ENCODE measurements around the gene PPWD1. TPM values are rescaled to one million over a fixed set of nuclear protein-coding genes. Genes with fewer than 3 reads are reported as not detected.

Gene PPWD1
- 10 to 100 TPM in 3 of 4 donors, 1 to 10 TPM in 1; 9.0 to 52.1 (median 39.2) TPM for total RNA-seq

DNA sequence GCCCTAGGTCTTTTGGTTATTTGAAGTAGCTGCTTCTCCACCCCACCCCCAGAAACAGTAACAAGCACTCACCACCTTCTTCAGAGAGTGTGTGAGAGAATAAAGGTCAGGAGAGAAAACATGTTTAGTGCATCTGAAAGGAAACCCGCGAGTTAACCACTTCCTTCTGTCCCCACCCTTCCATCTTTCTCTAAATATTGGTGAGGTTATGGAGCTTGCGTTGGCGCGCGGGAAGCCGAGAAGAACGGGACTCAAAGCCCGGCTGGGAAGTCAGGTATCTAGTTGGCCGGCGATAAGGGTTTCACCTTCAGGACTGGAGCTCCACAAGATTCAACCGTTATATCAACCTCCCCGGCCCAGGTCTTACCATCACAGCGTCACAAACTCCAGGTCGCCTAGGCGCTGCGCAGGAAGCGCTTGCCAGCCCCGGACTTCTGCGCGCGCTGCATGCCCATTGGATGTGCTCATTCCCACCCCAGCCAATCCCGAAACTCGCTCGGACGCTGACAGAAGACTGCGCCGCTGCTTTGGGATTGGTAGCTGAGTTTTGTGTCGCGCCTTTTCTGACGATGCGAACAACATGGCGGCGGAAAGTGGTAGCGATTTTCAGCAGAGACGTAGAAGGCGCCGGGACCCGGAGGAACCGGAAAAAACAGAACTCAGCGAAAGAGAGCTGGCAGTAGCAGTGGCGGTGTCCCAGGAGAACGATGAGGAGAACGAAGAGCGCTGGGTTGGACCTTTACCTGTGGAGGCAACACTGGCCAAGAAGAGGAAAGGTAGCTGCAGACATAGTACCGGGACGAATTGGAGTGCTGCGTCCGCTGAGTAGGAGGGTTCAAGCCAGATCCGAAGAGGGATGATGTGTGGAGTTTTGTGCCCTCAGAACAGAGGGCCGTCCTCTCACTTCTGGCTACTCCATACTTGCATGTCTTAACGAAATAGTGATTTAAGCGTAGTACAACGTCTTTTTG, at the start of gene PPWD1, which contains the start of gene CENPK:
Gene PPWD1 (plus strand): TSS at position 566 of the 971 bp plus-strand sequence. CDS start 15 bp downstream, at position 581.
Gene CENPK (minus strand): TSS at position 438 of the 971 bp plus-strand sequence. CDS start 8,261 bp downstream, outside the sequence.
- intact Hi-C loops (cut with DNase I; ENCODE audit: low total_unique reads) (no loop called here), in situ Hi-C loops (cut with MboI; ENCODE audit: low pct_ligation_motif_present in 1 of 4, low pct_unique_long_range_greater_than_20kb in 1 of 4, low sequenced_read_pairs in 3 of 4) (no loop called here)
- peak; percentile 95 for DNase-seq
- Histone ChIP-seq H3K4me1 (peaks cover 0 to 30% (median 22%) of the 10 kb centered on the region in 4 donors), H3K4me3 (peak within 1 kb of the TSS; percentile 65 to 89 (median 76)), H3K27me3 (no peaks in the 10 kb centered on the region), H3K27ac (peak within 1 kb of the TSS; percentile 81 to 93 (median 88)), H3K36me3 (peaks cover 0 to 5% (median 2%) of the 10 kb centered on the region in 4 donors), H3K9me3 (no peaks in the 10 kb centered on the region)
- TF ChIP-seq, protein P1, sequence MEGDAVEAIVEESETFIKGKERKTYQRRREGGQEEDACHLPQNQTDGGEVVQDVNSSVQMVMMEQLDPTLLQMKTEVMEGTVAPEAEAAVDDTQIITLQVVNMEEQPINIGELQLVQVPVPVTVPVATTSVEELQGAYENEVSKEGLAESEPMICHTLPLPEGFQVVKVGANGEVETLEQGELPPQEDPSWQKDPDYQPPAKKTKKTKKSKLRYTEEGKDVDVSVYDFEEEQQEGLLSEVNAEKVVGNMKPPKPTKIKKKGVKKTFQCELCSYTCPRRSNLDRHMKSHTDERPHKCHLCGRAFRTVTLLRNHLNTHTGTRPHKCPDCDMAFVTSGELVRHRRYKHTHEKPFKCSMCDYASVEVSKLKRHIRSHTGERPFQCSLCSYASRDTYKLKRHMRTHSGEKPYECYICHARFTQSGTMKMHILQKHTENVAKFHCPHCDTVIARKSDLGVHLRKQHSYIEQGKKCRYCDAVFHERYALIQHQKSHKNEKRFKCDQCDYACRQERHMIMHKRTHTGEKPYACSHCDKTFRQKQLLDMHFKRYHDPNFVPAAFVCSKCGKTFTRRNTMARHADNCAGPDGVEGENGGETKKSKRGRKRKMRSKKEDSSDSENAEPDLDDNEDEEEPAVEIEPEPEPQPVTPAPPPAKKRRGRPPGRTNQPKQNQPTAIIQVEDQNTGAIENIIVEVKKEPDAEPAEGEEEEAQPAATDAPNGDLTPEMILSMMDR (IDR thresholded peaks at IDR 0.05) = no peak
- peak; percentile 74 for TF ChIP-seq POLR2A (IDR thresholded peaks at IDR 0.05)
- TF ChIP-seq POLR2AphosphoS5 (IDR thresholded peaks at IDR 0.05) = peak; percentile 85 to 93 (median 85)
- 0% methylated on average over 13 to 54 of the region's 54 CpGs for WGBS, 2 donors (ENCODE audit: low coverage in 1 of 2)

DNA sequence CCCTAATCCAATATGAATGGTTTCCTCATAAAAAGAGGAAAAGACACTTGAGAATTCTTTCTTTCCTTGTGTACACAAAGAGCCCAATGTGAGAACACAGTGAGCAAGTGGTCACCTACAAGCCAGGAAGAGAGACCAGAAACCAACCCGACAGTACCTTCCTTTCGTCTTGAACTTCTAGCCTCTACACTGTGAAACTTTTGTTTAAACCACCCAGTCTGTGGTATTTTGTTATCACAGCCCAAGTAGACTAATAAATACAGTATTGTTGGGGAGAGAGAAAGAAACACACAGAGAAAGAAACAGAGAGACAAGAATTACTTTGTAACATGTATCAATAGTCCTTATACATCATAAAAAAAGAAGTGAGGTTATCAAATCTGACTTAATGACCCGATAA, 37.4 kb upstream of the PPWD1 start:
- WGBS, 2 donors (ENCODE audit: low coverage in 1 of 2) = 89 to 93% methylated on average over 3 of the region's 3 CpGs
- intact Hi-C loops (cut with DNase I; ENCODE audit: low total_unique reads) (no loop called here), in situ Hi-C loops (cut with MboI; ENCODE audit: low pct_ligation_motif_present in 1 of 4, low pct_unique_long_range_greater_than_20kb in 1 of 4, low sequenced_read_pairs in 3 of 4) (no loop called here)
- no peak for DNase-seq
- Histone ChIP-seq H3K27me3 (no peaks in the 10 kb centered on the region), H3K9me3 (no peaks in the 10 kb centered on the region), H3K36me3 (no peaks in the 10 kb centered on the region), H3K4me3 (no peak overlapping the region), H3K4me1 (no peaks in the 10 kb centered on the region), H3K27ac (no peak overlapping the region)
- TF ChIP-seq POLR2A (IDR thresholded peaks at IDR 0.05) = no peak
- no peak for TF ChIP-seq EP300 (IDR thresholded peaks at IDR 0.05; ENCODE audit: low read depth)
- TF ChIP-seq, protein P1 (IDR thresholded peaks at IDR 0.05) = no peak
- TF ChIP-seq POLR2AphosphoS5 (IDR thresholded peaks at IDR 0.05) = no peak

DNA sequence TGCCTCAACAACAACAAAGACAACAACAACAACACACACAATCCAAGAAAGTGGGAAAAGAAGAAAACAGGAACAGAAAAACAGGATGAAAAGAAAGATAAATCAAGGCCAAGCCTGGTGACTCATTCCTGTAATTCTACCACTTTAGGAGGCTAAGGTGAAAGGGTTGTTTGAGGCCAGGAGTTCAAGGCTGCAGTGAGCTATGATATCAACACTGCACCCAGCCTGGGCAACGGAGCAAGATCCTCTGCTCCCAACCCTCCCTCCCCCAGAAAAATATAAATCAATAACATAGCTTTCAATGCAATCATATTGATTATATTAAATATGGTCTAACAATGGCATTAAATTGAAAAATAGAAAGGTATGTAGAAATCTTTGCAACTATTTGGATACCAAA, 32.2 kb upstream of the PPWD1 start:
- Histone ChIP-seq H3K27ac (no peak overlapping the region), H3K4me1 (no peaks in the 10 kb centered on the region), H3K27me3 (no peaks in the 10 kb centered on the region), H3K4me3 (no peak overlapping the region), H3K36me3 (no peaks in the 10 kb centered on the region), H3K9me3 (no peaks in the 10 kb centered on the region)
- in situ Hi-C loops (cut with MboI; ENCODE audit: low pct_ligation_motif_present in 1 of 4, low pct_unique_long_range_greater_than_20kb in 1 of 4, low sequenced_read_pairs in 3 of 4) = no loop called here
- intact Hi-C loops (cut with DNase I; ENCODE audit: low total_unique reads) = no loop called here
- WGBS, 2 donors (ENCODE audit: low coverage in 1 of 2) = 94 to 100% methylated on average over 1 of the region's 1 CpG
- DNase-seq = no peak
- no peak for TF ChIP-seq POLR2AphosphoS5 (IDR thresholded peaks at IDR 0.05)
- no peak for TF ChIP-seq EP300 (IDR thresholded peaks at IDR 0.05; ENCODE audit: low read depth)
- no peak for TF ChIP-seq POLR2A (IDR thresholded peaks at IDR 0.05)
- TF ChIP-seq, protein P1 (IDR thresholded peaks at IDR 0.05) = no peak

DNA sequence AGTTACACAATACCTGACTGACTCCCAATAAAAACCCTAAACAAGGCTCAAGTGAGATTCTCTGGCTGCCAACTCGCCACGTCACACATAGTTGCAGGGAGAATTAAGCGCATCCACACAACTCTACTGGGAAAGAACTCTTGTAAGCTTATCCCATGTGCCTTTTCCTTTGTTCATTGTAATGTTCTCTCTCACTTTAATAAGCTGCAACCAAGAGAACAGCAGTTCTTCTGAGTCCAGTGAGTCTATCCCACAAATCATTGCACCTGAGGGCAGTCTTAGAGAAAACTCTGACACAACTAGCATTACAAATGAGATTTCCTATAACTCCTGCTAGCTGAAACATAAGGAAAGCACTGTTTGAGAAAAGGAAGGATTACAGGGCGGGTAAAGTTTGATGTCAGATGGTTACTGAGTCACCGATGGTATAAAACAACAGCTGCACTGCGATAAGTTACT, 27.5 kb upstream of the PPWD1 start:
- Histone ChIP-seq H3K36me3 (no peaks in the 10 kb centered on the region), H3K4me1 (no peaks in the 10 kb centered on the region), H3K27me3 (no peaks in the 10 kb centered on the region), H3K9me3 (no peaks in the 10 kb centered on the region), H3K27ac (peak overlapping the region in 3 of 4 donors; percentile 4 to 52 (median 38)), H3K4me3 (no peak overlapping the region)
- intact Hi-C loops (cut with DNase I; ENCODE audit: low total_unique reads) (no loop called here), in situ Hi-C loops (cut with MboI; ENCODE audit: low pct_ligation_motif_present in 1 of 4, low pct_unique_long_range_greater_than_20kb in 1 of 4, low sequenced_read_pairs in 3 of 4) (no loop called here)
- no peak for DNase-seq
- 73 to 80% methylated on average over 3 to 6 of the region's 6 CpGs for WGBS, 2 donors (ENCODE audit: low coverage in 1 of 2)
- TF ChIP-seq POLR2AphosphoS5 (IDR thresholded peaks at IDR 0.05) (peak in 1 of 3 donors; percentile 8), EP300 (IDR thresholded peaks at IDR 0.05; ENCODE audit: low read depth) (no peak)

Measured in transverse colon (tissue), 4 donors.